Measurements from ENCODE around the gene PPP1R26. TPM values are rescaled to one million over a fixed set of nuclear protein-coding genes. Genes with fewer than 3 reads are reported as not detected.
"Not testable (repeated sequence)": the region's sequence is repeated elsewhere in the genome, so short reads cannot be mapped to it uniquely, and the experiment has no call there.

Gene PPP1R26
- total and polyA plus RNA-seq, 5 donors from 2014 or later = 0.05 to 2.5 (median 0.35) TPM; not detected in 1

GRCh38 chr9:135451909-135452308 lies 27.7 kb upstream of the PPP1R26 start:
- H3K27me3 ChIP-seq (ENCODE audit: control insufficient read depth, insufficient read depth, low read length); H3K4me3 ChIP-seq (ENCODE audit: low read depth, low read length); H3K9me3 ChIP-seq (ENCODE audit: control insufficient read depth in 2 of 2, low read length in 2 of 2); H3K4me1 Mint-ChIP-seq; H3K36me3 ChIP-seq (ENCODE audit: control insufficient read depth, insufficient read depth, low read length); H3K4me1 ChIP-seq (ENCODE audit: control insufficient read depth, insufficient read depth, low read length, poor library complexity, severe bottlenecking); DNase-seq; ATAC-seq (ENCODE audit: low read depth in 2 of 2); H3K27ac Mint-ChIP-seq; H3K27ac ChIP-seq (ENCODE audit: insufficient read depth, low read length, poor library complexity, severe bottlenecking); H3K36me3 Mint-ChIP-seq; H3K4me3 Mint-ChIP-seq; H3K9me3 Mint-ChIP-seq: not testable (repeated sequence)
- H3K27me3 Mint-ChIP-seq = peaks cover 26% of the 10 kb centered on the region

GRCh38 chr9:135454737-135455136 lies 24.8 kb upstream of the PPP1R26 start:
- DNase-seq (no peak), ATAC-seq (ENCODE audit: low read depth in 2 of 2) (no peak)
- H3K27me3 ChIP-seq (ENCODE audit: control insufficient read depth, insufficient read depth, low read length) = peaks cover 2% of the 10 kb centered on the region
- no peaks in the 10 kb centered on the region for H3K4me1 Mint-ChIP-seq
- H3K27me3 Mint-ChIP-seq = peaks cover 28% of the 10 kb centered on the region
- no peak overlapping the region for H3K4me3 ChIP-seq (ENCODE audit: low read depth, low read length)
- H3K36me3 Mint-ChIP-seq = peaks cover 3% of the 10 kb centered on the region
- no peaks in the 10 kb centered on the region for H3K36me3 ChIP-seq (ENCODE audit: control insufficient read depth, insufficient read depth, low read length)
- no peak overlapping the region for H3K27ac Mint-ChIP-seq
- no peak overlapping the region for H3K27ac ChIP-seq (ENCODE audit: insufficient read depth, low read length, poor library complexity, severe bottlenecking)
- no peaks in the 10 kb centered on the region for H3K9me3 ChIP-seq (ENCODE audit: control insufficient read depth in 2 of 2, low read length in 2 of 2)
- no peak overlapping the region for H3K4me3 Mint-ChIP-seq
- H3K4me1 ChIP-seq (ENCODE audit: control insufficient read depth, insufficient read depth, low read length, poor library complexity, severe bottlenecking) = no peaks in the 10 kb centered on the region
- H3K9me3 Mint-ChIP-seq = peaks cover 0 to 3% (median 0%) of the 10 kb centered on the region in 7 donors

GRCh38 chr9:135455401-135456030 lies 24.1 kb upstream of the PPP1R26 start:
- Histone ChIP-seq H3K4me1 (ENCODE audit: control insufficient read depth, insufficient read depth, low read length, poor library complexity, severe bottlenecking) (no peaks in the 10 kb centered on the region), H3K27me3 (ENCODE audit: control insufficient read depth, insufficient read depth, low read length) (peaks cover 2% of the 10 kb centered on the region), H3K9me3 (ENCODE audit: control insufficient read depth in 2 of 2, low read length in 2 of 2) (no peaks in the 10 kb centered on the region), H3K36me3 (ENCODE audit: control insufficient read depth, insufficient read depth, low read length) (no peaks in the 10 kb centered on the region), H3K4me3 (ENCODE audit: low read depth, low read length) (no peak overlapping the region), H3K27ac (ENCODE audit: insufficient read depth, low read length, poor library complexity, severe bottlenecking) (no peak overlapping the region)
- Mint-ChIP-seq H3K4me3 (no peak overlapping the region), H3K36me3 (peaks cover 3% of the 10 kb centered on the region), H3K9me3 (peaks cover 0 to 3% (median 0%) of the 10 kb centered on the region in 7 donors), H3K27me3 (peaks cover 32% of the 10 kb centered on the region), H3K4me1 (no peaks in the 10 kb centered on the region), H3K27ac (no peak overlapping the region)
- ATAC-seq (ENCODE audit: low read depth in 2 of 2) (no peak), DNase-seq (no peak)

- Histone ChIP-seq H3K4me1 (ENCODE audit: control insufficient read depth, insufficient read depth, low read length, poor library complexity, severe bottlenecking) (no peaks in the 10 kb centered on the region), H3K4me3 (ENCODE audit: low read depth, low read length) (no peak overlapping the region), H3K36me3 (ENCODE audit: control insufficient read depth, insufficient read depth, low read length) (no peaks in the 10 kb centered on the region), H3K9me3 (ENCODE audit: control insufficient read depth in 2 of 2, low read length in 2 of 2) (no peaks in the 10 kb centered on the region), H3K27ac (ENCODE audit: insufficient read depth, low read length, poor library complexity, severe bottlenecking) (no peak overlapping the region), H3K27me3 (ENCODE audit: control insufficient read depth, insufficient read depth, low read length) (peaks cover 2% of the 10 kb centered on the region)
- H3K4me1 Mint-ChIP-seq = no peaks in the 10 kb centered on the region
- H3K27me3 Mint-ChIP-seq = peaks cover 35% of the 10 kb centered on the region
- DNase-seq (no peak), ATAC-seq (ENCODE audit: low read depth in 2 of 2) (no peak)
- H3K4me3 Mint-ChIP-seq = no peak overlapping the region
- H3K27ac Mint-ChIP-seq = no peak overlapping the region
- peaks cover 0 to 3% (median 0%) of the 10 kb centered on the region in 7 donors for H3K9me3 Mint-ChIP-seq
- peaks cover 3% of the 10 kb centered on the region for H3K36me3 Mint-ChIP-seq
These were observed 23.0 kb upstream of the PPP1R26 start for GRCh38 chr9:135456436-135457104.

- not testable (repeated sequence) for ATAC-seq (ENCODE audit: low read depth in 2 of 2); H3K4me3 Mint-ChIP-seq; H3K36me3 Mint-ChIP-seq; H3K4me1 ChIP-seq (ENCODE audit: control insufficient read depth, insufficient read depth, low read length, poor library complexity, severe bottlenecking); H3K27me3 ChIP-seq (ENCODE audit: control insufficient read depth, insufficient read depth, low read length); H3K36me3 ChIP-seq (ENCODE audit: control insufficient read depth, insufficient read depth, low read length); H3K4me1 Mint-ChIP-seq; H3K9me3 Mint-ChIP-seq; H3K4me3 ChIP-seq (ENCODE audit: low read depth, low read length); DNase-seq; H3K9me3 ChIP-seq (ENCODE audit: control insufficient read depth in 2 of 2, low read length in 2 of 2); H3K27ac ChIP-seq (ENCODE audit: insufficient read depth, low read length, poor library complexity, severe bottlenecking)
- Mint-ChIP-seq H3K27ac (peak overlapping the region in 1 of 3 donors; percentile 60), H3K27me3 (peaks cover 29% of the 10 kb centered on the region)
These were observed 21.1 kb upstream of the PPP1R26 start for GRCh38 chr9:135458478-135458877.

GRCh38 chr9:135461936-135462335 lies 17.6 kb upstream of the PPP1R26 start:
- ATAC-seq (ENCODE audit: low read depth in 2 of 2) = no peak
- peaks cover 14% of the 10 kb centered on the region for H3K27me3 Mint-ChIP-seq
- DNase-seq = no peak

GRCh38 chr9:135463140-135463539 lies 16.4 kb upstream of the PPP1R26 start:
- H3K4me3 Mint-ChIP-seq = no peak overlapping the region
- H3K27ac Mint-ChIP-seq = no peak overlapping the region
- ATAC-seq (ENCODE audit: low read depth in 2 of 2) (no peak), DNase-seq (no peak)
- no peaks in the 10 kb centered on the region for H3K36me3 ChIP-seq (ENCODE audit: control insufficient read depth, insufficient read depth, low read length)
- H3K27ac ChIP-seq (ENCODE audit: insufficient read depth, low read length, poor library complexity, severe bottlenecking) = no peak overlapping the region
- H3K4me1 Mint-ChIP-seq = peaks cover 0 to 7% (median 2%) of the 10 kb centered on the region in 4 donors
- H3K4me3 ChIP-seq (ENCODE audit: low read depth, low read length) = no peak overlapping the region
- H3K4me1 ChIP-seq (ENCODE audit: control insufficient read depth, insufficient read depth, low read length, poor library complexity, severe bottlenecking) = peaks cover 4% of the 10 kb centered on the region
- no peaks in the 10 kb centered on the region for H3K27me3 ChIP-seq (ENCODE audit: control insufficient read depth, insufficient read depth, low read length)
- H3K36me3 Mint-ChIP-seq = peaks cover 3% of the 10 kb centered on the region
- H3K27me3 Mint-ChIP-seq = peaks cover 14% of the 10 kb centered on the region
- H3K9me3 Mint-ChIP-seq = peaks cover 0 to 3% (median 0%) of the 10 kb centered on the region in 7 donors
- no peaks in the 10 kb centered on the region for H3K9me3 ChIP-seq (ENCODE audit: control insufficient read depth in 2 of 2, low read length in 2 of 2)

More at GRCh38 chr9:135461936-135462335, 17.6 kb upstream of the PPP1R26 start:
- Histone ChIP-seq H3K27me3 (ENCODE audit: control insufficient read depth, insufficient read depth, low read length) (no peaks in the 10 kb centered on the region), H3K9me3 (ENCODE audit: control insufficient read depth in 2 of 2, low read length in 2 of 2) (no peaks in the 10 kb centered on the region), H3K4me3 (ENCODE audit: low read depth, low read length) (no peak overlapping the region), H3K4me1 (ENCODE audit: control insufficient read depth, insufficient read depth, low read length, poor library complexity, severe bottlenecking) (no peaks in the 10 kb centered on the region), H3K27ac (ENCODE audit: insufficient read depth, low read length, poor library complexity, severe bottlenecking) (no peak overlapping the region), H3K36me3 (ENCODE audit: control insufficient read depth, insufficient read depth, low read length) (no peaks in the 10 kb centered on the region)
- Mint-ChIP-seq H3K4me3 (no peak overlapping the region), H3K27ac (no peak overlapping the region), H3K36me3 (peaks cover 3% of the 10 kb centered on the region), H3K9me3 (peaks cover 0 to 3% (median 0%) of the 10 kb centered on the region in 7 donors), H3K4me1 (peaks cover 0 to 3% (median under 1%) of the 10 kb centered on the region in 4 donors)

GRCh38 chr9:135464181-135464580 lies 15.4 kb upstream of the PPP1R26 start:
- H3K4me3 ChIP-seq (ENCODE audit: low read depth, low read length) = no peak overlapping the region
- H3K27me3 ChIP-seq (ENCODE audit: control insufficient read depth, insufficient read depth, low read length) = no peaks in the 10 kb centered on the region
- H3K27ac ChIP-seq (ENCODE audit: insufficient read depth, low read length, poor library complexity, severe bottlenecking) = no peak overlapping the region
- Mint-ChIP-seq H3K27ac (no peak overlapping the region), H3K27me3 (peaks cover 17% of the 10 kb centered on the region), H3K4me3 (no peak overlapping the region), H3K36me3 (no peaks in the 10 kb centered on the region), H3K4me1 (peaks cover 5 to 15% (median 10%) of the 10 kb centered on the region in 4 donors), H3K9me3 (peaks cover 0 to 3% (median 0%) of the 10 kb centered on the region in 7 donors)
- H3K9me3 ChIP-seq (ENCODE audit: control insufficient read depth in 2 of 2, low read length in 2 of 2) = no peaks in the 10 kb centered on the region
- ATAC-seq (ENCODE audit: low read depth in 2 of 2) = no peak
- no peak for DNase-seq
- H3K4me1 ChIP-seq (ENCODE audit: control insufficient read depth, insufficient read depth, low read length, poor library complexity, severe bottlenecking) = peaks cover 13% of the 10 kb centered on the region
- H3K36me3 ChIP-seq (ENCODE audit: control insufficient read depth, insufficient read depth, low read length) = no peaks in the 10 kb centered on the region

All from CD4-positive, CD25-positive, alpha-beta regulatory T cell (primary cell).